GM20000 (cell line): Measurements from ENCODE around the gene NOC4L.

Experiments used
- DNase-seq: peaks from one replicate; pipeline ENCODE4 v3.0.0; 2012; ENCODE audit warnings: low spot score
- TF ChIP-seq, protein P1 (sequence below): IDR thresholded peaks from 2 replicates; pipeline ENCODE4 v1.5.1; 2012; ENCODE audit warnings: mild to moderate bottlenecking, control low read depth; ENCODE audit errors: extremely low read depth, missing control alignments

NOC4L gene

GRCh38 chr12:132155771-132156572, 11.7 kb downstream of the NOC4L start:
- TF ChIP-seq, protein P1, sequence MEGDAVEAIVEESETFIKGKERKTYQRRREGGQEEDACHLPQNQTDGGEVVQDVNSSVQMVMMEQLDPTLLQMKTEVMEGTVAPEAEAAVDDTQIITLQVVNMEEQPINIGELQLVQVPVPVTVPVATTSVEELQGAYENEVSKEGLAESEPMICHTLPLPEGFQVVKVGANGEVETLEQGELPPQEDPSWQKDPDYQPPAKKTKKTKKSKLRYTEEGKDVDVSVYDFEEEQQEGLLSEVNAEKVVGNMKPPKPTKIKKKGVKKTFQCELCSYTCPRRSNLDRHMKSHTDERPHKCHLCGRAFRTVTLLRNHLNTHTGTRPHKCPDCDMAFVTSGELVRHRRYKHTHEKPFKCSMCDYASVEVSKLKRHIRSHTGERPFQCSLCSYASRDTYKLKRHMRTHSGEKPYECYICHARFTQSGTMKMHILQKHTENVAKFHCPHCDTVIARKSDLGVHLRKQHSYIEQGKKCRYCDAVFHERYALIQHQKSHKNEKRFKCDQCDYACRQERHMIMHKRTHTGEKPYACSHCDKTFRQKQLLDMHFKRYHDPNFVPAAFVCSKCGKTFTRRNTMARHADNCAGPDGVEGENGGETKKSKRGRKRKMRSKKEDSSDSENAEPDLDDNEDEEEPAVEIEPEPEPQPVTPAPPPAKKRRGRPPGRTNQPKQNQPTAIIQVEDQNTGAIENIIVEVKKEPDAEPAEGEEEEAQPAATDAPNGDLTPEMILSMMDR, result no peak
- no peak for DNase-seq

- no peak for DNase-seq
- TF ChIP-seq, protein P1, result no peak
Observed at GRCh38 chr12:132156573-132157325, 12.5 kb downstream of the NOC4L start.

- TF ChIP-seq, protein P1, result no peak
- no peak for DNase-seq
Observed at GRCh38 chr12:132157733-132158409, 13.6 kb downstream of the NOC4L start.

DNA sequence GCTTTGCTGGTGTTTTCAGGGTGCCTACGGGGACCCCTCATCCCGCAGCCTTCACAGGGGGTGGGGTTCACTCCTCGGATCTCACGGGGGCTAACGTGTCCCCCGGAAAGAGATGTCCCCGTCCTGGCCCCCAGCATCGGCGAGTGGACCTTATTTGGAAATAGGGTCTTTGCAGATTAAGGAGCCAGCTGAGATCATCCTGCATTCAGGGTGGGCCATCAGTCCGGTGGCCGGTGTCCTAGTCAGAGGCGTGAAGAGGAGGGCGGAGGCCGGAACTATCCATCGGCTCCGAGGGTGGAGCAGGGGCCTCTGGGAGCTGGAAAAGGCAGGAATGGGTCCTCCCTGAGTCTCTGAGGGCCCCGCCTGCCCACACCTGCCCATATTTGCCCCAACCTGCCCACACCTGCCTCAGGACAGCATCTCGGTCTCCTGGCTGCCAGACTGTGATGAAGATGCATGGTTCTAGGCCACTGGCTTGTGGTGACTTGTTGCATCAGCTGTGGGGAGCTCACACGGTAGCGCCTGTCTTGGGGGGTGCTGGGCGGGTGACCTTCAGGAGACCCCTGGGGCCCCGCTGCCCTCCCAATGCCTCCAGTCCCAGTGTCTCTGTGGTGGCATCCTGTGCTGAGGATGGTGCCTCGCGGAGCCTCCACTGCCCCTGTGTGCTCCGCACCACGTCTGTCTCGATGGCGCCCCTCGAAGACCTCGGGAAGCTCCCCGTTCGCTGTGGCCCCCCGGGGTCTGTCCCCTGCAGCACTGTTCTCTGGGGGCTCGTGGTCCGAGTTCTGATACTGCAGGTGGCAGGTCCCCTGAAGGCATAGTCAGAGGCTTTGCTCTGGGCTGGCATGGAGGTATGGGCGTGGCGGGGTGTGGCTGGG, 14.7 kb downstream of the NOC4L start:
- TF ChIP-seq, protein P1, result no peak
- no peak for DNase-seq

GRCh38 chr12:132159555-132160003, 15.3 kb downstream of the NOC4L start:
- no peak for DNase-seq
- TF ChIP-seq, protein P1, result no peak

DNA sequence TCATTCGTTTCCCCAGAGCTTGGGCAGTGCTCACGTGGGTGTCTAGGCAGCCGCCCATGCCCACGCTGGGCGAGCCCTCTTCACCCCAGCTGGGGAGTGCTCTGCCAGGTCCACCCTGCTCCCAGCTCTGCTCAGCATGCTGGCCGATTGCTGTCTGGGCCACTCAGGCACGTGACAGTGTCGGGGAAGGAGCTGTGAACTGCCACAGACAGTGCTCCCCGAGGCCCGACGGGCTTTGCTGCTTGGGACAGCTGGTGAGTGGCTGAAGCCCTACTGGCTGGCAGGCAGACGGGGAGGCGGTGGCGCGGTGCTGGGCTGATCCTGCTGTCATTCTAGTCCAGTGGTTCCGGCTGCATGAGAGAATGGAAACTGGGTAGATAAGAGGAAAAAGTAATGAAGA, 15.8 kb downstream of the NOC4L start:
- no peak for DNase-seq

More for the DNA sequence above, 15.8 kb downstream of the NOC4L start:
- TF ChIP-seq, protein P1, result no peak
